HG02678 (cell line): ENCODE results near the gene FAM124A.

Experiments
- ATAC-seq: cut with Tn5 transposase; IDR thresholded peaks from one replicate; pipeline ENCODE4 v1.9.1; 2021; ENCODE audit warnings: mild to moderate bottlenecking, moderate library complexity; ENCODE audit not compliant: unreplicated experiment

Gene FAM124A, protein sequence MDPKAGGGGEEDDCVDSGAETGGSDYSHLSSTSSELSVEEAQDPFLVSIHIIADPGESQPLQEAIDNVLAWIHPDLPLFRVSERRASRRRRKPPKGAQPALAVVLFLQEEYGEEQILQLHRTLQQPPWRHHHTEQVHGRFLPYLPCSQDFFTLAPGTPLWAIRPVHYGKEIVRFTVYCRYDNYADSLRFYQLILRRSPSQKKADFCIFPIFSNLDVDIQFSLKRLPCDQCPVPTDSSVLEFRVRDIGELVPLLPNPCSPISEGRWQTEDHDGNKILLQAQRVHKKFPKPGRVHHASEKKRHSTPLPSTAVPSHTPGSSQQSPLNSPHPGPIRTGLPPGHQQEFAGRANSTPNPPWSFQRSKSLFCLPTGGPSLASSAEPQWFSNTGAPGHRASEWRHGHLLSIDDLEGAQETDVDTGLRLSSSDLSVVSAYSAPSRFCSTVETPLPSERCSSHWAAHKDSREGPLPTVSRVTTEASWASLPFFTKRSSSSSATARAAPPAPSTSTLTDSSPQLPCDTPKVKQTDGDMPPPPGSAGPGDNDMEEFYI

GRCh38 chr13:51222037-51222685 lies at the start of gene FAM124A:
Gene FAM124A (plus strand): TSS chr13:51222398. CDS start chr13:51222502, 104 bp downstream.
- ATAC-seq: peak; percentile 89

GRCh38 chr13:51175021-51175420 lies 47.2 kb upstream of the FAM124A start:
- no peak for ATAC-seq

GRCh38 chr13:51175639-51176038 lies 46.6 kb upstream of the FAM124A start:
- no peak for ATAC-seq

GRCh38 chr13:51177188-51177587 lies 45.0 kb upstream of the FAM124A start:
- no peak for ATAC-seq

GRCh38 chr13:51178456-51179074 lies 43.6 kb upstream of the FAM124A start:
- no peak for ATAC-seq

DNA sequence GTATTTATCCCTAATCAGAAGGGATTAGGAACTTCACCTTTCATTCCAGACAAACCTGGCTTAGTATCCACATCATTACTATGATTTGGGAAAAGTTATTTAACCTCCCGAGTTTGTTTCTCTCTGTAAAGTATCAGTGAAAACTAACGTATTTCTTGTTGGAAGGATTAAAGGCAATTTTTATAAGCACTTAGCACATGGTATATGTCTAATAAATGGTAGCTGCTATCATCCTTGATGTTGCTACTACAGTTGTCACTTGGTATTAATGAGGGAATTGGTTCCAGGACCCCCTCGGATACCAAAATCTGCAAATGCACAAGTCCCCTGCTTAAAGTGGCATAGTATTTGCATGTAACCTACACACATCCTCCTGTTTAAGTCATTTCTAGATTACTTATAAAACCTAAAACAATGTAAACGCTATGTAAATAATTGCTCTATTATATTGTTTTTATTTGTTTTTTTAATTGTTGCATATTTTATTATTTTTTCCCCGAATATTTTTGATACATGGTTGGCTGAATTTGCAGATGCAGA lies 42.7 kb upstream of the FAM124A start:
- no peak for ATAC-seq

GRCh38 chr13:51180853-51181511 lies 41.2 kb upstream of the FAM124A start:
- ATAC-seq: no peak

DNA sequence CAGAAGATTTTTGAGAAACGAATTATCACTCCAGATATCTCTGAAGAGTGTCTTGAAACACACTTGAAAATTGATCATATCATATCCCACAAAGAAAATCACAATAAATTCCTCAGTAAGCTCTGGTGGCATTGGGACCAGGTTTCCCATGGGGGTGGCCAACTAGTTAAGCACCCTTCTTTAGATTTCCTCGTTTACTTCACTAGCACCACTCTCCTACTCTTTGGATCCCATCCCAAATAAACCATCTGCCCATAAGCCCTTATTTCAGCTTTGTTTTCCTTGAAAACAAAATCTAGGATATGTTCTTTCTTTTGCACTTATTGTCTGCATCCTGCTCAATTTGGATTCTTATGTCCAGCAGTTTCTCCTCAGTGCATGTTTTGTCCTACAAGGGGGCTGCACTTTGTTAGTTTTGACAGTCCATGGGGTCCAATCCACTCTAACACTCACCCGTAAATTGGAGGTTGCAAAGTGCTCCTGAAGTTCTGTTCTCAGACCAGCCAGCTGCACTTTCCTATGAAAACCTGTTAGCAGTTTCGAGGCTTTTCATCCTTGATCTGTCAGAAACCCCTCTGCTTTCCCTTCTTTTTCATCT lies 40.3 kb upstream of the FAM124A start:
- ATAC-seq: no peak

DNA sequence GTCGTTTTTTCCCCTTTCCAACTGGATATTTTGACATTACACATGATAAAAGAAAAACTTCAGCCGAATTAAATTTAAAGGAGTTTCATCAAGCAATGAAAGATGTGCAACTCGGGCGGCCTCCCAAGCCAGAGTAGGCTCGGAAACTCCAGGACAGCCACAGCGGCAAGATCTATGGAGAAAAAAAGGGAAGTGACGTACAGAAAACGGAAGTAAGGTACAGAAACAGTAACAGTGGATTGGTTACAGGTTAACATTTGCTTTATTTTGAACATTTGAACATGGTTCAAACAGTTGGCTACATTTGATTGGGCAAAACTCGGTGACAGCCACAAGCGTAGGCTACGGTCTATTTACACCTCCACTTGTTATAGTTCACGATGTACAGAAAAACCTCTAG lies 30.5 kb upstream of the FAM124A start:
- no peak for ATAC-seq

GRCh38 chr13:51192348-51192747 lies 29.9 kb upstream of the FAM124A start:
- no peak for ATAC-seq

- ATAC-seq: no peak
Measured at GRCh38 chr13:51193387-51193786, 28.8 kb upstream of the FAM124A start.

- no peak for ATAC-seq
Measured at GRCh38 chr13:51194942-51195341, 27.3 kb upstream of the FAM124A start.

DNA sequence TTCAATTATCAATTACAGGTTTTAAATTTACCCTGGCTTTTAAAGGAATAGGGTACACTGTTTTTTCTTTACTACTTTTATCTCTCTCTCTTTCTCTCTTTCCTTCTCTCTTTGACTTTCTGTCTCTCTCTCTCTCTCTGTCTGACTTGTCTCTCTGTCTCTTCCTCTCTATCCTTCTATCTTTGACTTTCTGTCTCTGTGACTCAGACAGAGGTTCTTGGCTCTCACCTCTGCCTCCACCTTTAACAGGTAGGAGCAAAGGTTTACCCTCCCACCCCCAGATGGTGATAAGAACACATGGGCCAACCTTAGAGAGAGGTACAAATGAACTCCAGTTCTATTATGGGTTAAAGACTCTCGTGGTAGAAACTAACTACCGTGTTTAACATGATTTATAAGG lies 20.3 kb upstream of the FAM124A start:
- ATAC-seq: no peak

- no peak for ATAC-seq
Measured at GRCh38 chr13:51202477-51203046, 19.6 kb upstream of the FAM124A start.

DNA sequence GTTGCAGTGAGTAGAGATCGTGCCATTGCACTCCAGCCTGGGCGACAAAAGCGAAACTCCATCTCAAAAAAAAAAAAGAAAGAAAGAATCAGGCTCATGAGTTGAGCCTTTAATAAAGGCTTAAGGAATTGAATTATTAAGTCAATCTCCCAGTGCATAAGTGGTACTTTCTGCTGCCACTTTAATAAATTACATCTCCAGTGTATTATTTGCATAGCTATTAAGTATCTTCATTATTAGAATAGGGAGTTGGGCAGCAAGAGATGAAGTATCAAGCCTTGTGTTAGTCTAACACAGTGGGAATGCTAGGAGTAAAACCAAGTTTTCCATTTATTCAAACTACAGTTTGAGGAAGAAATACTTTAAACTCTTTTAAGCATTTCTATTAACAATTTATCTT lies 15.6 kb upstream of the FAM124A start:
- no peak for ATAC-seq

- ATAC-seq: no peak
Measured at GRCh38 chr13:51207881-51208280, 14.3 kb upstream of the FAM124A start.

DNA sequence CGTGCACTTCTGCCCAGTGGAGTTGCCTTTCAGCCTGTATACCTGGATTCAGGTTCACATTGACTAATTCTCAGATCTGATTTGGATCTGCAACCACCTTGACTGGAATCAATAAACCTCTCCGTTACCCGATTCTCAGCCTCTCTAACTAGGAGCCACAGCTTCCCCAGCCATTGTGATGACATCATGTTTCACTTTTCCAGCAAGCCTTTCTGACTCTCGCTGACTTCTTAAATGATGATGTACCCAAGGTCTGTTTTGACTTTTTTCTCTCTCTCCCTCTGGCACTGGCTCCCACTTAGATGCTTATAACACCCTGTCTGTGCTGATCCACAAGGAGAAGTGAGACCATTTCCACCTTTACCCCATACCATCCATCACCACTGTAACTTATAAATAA lies 13.5 kb upstream of the FAM124A start:
- no peak for ATAC-seq

DNA sequence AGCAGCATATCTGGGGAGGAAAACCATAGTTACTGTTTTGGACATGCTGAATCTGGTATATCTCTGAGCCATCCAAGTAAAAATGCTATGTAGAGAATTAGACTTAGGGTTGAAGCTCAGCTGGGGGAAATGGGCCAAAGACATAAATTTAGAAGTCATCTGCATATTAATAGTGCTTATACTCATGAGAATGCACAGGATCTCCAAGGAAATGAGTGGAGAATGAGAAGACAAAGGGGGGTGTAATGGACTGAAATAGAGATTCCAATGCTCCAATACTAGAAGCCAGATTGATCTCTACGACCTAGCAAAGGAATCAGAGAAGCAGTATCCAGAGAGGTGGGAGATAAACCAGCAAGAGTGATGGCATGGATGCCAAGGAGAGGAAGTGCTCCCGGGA lies 10.3 kb upstream of the FAM124A start:
- ATAC-seq: no peak

DNA sequence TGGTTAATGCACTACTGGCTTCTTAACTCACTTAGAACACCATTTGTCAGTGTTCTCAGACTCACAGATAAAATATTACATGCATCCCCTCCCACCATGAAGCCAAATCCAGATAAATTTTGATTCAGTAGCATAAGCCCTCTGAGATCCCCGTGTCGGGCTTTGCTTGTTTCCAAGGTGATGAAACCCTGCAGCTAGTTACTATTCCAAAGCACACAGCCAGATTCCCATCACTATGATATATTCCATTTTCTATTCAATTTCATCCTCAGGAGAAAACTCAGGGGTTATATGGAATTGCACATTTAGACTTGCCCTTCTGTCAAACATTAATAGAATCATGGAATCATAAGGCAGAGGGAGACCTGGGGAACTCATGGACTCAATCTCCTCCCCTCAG lies 9.4 kb upstream of the FAM124A start:
- ATAC-seq: no peak

DNA sequence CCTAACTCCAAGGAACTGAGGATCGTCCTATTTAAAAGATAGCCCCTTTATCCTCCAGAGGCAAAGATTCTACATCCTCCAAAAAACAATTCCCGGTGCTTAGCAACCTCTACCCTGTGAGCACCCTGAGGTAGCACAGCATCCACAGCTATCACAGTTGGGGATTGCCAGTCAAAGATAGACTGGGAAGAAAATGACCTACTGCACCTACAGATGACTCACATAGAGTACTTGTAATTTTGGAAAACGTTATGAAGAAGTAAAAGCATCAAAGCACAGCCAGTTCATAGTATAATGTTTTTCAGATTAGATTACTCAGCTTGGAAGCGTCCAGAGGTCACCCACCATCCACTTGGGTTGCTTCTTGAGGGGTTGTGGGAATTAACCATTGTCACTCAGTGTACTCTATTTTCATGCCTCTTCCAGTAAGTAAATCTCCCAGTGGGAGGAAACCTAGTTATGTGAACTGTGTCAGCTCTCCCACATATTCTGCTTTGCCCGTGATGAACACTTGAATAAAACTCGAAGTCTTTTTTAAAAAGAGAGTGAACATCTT lies 8.9 kb upstream of the FAM124A start:
- ATAC-seq: no peak
